GM19395 (cell line): Measurements from ENCODE around the gene GALNT16.

ENCODE experiments used
- ATAC-seq: cut with Tn5 transposase; IDR thresholded peaks from one replicate; pipeline ENCODE4 v1.9.1; 2021; ENCODE audit warnings: mild to moderate bottlenecking, moderate library complexity; ENCODE audit not compliant: unreplicated experiment

Gene GALNT16

DNA sequence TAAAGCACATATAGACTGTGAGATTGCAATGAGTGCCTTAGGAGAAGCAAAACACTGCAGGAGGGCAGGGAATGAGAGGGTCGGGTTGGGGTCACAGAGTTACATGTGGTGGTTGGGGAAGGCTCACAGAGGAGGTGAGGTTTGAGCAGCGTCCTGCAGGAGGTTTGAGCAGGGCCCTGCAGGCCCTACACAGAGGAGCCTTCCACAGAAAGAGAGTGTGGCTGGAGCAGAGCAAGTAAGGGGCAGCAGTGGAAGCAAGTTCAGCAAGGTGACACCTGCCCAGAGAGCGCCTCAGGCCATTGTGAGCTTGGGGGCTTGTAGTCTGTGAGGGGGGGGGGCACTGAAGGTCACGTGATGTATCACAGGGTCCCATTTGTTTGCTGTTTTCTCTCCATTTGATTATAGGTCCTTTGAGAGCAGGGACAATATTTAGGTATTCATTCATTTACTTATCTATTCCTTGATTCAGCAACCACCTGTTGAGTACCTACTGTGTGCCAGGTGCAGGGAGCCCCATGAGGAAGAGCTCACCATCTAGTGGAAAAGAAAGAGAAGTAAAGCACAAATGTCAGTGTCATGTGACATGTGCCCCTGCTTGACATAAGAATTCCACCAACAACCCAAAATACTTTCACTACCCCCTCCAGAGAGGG is 56.6 kb downstream of the GALNT16 start:
- ATAC-seq, result no peak

DNA sequence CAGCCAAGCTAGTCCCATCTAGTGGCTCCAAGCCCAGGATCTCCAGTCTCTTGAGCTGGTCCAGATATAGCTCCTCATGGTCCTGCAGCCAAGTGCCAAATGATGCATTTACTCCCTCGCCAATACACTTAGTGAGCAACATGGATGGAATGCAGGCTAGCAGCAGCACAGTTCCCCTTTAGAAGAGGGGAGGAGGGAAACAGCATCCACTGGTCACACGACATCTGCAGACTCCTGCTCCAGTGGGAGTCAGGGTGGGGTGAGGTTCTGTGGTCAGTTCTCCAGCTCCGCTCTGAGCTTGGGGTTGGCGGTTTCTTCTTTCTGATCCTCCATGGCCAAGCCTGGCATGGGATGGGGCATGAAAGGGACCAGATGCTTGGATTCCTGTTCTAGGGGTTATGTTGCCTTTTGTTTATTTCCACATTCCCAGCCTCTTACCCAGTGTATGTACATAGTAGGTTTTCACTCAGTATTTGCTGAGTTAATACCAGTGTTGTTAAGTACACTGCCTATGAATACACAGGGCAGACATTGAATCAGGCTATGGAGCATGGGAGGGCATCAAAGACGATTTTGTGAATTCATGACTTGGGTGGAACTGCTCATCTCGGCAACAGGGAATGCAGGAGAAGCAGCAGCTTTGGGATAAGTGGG is 57.3 kb downstream of the GALNT16 start:
- no peak for ATAC-seq

DNA sequence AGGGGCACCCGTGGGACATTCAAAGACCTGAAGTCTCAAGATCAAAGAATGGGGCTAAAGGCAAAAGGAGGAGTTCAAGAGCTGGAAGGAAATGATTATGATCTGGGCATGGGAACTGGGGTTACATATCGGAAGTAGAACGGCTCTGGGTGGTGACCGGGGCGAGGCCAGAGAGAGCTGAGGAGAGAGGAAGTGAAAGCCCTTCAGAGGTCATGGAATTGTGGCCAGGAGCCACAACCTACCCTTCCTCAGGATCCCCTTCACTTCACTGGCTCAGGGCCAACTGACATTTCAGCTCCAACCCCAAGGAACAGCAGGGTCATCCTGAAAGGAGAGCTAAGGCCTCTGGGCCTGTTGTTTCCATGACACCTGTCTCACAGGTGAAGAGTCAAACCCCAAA is 57.8 kb downstream of the GALNT16 start:
- no peak for ATAC-seq

DNA sequence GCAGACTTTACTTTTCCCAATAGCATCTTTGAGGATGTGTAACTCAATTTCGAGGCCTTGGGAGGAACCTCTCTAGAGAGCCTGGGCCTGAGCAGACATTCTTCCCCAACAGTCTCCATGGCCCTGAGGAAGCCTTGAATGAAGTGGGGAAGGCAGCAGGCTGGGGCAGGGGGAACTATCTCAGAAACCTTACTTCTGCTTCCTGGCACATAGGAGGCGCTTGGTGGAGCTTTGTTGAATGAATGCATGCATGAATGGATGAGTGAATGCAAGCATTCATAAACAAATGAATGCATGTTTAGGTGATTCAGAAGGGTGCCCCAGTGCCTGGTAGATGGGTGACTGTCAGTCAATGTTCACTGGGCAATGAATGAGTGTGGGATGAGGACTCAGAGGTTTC is 58.3 kb downstream of the GALNT16 start:
- ATAC-seq, result no peak

DNA sequence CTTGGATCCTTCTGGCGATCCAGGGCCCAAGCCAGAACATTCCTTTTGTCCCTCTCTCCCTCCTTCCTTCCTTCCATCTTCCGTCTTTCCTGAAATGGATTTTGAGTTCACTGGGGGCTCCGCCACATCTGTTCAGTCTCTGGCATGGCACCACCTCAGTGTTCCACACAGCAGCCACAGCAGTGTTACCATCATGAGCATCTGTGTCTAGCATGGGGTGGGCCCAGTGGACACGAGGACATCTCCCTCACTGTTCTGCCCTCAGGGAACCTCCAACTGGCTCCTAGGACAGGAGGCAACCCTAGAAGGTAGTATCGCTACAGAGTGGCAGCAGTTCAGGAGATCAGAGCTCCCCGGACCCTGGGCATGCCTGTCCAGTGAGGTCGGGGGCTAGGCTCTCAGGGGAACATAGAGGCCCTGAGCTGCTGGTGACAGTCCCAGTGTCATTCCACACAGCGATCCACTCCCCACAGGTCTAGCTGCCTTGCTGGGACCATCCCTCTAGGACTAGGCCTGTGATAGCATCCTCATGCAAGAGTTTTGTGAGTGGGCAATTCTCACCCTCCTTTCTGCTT is 59.0 kb downstream of the GALNT16 start:
- ATAC-seq, result no peak

GRCh38 chr14:69319911-69320310 is 60.0 kb downstream of the GALNT16 start:
- ATAC-seq, result no peak

GRCh38 chr14:69320581-69321365 is 60.8 kb downstream of the GALNT16 start:
- no peak for ATAC-seq

DNA sequence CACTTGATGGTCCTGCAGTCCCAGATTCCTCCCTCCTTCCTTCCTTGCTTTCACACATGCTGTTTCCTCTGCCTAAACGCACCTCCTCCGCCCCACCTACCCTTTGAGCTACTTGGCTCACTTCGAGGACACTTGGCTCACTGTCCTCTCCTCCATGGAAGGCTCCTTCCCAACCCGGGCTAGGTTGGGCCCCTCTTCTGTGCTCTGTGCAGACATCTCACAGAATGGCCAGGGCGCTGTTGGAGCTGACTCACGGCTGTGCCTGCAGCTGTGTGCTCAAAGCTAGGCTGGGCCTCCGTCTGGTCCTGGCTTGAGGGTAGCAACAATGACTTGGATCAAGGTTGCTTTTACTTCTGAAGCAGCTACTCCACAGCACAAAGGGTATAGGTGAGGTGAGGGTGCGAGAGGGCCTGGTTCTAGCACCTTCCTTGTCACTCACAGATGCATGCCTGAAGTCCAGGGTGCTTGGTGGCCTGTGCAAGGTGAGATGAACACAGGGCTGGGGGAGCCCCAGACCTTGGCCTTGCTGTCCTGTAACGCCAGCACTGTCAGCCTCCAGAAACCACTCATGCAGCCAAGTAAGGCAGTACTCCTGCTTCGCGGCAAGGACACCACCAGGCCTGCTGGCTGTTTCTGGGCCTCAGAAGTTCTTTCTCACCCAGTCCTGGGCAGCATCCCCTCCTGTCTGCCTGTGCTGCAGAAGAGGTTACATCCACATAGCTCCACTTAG is 61.8 kb downstream of the GALNT16 start:
- no peak for ATAC-seq

DNA sequence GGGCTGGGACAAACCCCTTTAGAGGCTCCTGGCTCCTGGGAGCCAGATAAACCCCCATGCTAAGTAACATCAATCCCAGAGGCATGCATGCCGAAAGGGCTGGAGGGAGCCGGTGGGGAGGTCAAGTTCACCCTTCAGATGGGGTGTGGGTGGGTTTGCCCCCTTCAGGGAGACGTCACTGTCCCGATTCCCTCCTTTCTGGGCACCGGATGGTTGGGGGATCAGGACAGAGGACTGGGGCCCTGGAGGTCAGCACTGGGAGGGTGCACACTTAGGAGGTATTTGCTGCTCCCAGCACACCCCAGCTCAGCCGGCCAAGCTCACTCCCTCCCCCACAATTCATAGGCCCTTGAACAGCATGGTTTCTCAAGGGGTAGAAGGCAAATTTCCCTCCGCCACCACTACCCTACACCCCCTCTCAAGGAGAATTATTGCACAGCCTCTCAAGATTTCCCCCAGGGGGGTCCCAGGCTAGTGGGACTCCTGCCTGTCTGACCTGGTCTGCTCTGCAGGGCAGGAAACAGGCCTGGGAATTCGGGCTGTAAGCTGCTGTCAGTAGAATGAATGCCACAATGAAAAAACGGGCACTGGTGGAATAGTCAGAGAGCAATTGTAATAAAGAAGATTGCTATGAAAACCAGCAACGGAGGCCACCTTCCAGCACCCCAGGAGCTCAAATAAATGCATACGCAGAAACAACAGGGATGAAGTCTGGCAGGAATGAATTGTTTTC is 63.5 kb downstream of the GALNT16 start:
- no peak for ATAC-seq

- ATAC-seq, result no peak
These were observed 64.0 kb downstream of the GALNT16 start for GRCh38 chr14:69323999-69324282.

DNA sequence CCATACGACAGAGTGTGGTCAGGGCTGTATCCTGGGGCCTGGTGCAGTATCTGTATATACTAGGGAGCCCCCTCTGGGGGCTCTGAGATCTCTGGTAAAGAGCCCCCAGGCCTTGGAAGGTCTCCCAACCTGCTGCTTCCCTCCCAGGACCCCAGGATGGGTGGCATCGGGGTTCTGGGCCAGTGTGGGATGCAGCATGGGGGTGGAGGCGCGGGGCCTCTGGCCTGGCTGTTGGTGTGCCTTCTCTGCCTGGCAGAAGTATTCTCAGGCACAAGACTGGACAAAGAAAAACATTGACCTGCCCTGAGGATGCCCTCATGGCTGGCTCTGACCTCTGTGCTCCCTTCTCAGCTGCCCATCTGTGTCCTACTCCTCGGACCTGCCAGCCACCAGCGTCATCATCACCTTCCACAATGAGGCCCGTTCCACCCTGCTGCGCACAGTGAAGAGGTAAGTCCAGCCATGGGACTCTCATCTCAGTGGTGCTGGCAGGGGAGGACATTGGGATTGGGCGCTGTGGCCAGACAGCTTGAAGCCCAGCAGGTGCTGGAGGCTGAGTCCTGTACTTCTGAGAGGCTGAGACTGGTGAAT is 64.5 kb downstream of the GALNT16 start:
- ATAC-seq, result no peak

DNA sequence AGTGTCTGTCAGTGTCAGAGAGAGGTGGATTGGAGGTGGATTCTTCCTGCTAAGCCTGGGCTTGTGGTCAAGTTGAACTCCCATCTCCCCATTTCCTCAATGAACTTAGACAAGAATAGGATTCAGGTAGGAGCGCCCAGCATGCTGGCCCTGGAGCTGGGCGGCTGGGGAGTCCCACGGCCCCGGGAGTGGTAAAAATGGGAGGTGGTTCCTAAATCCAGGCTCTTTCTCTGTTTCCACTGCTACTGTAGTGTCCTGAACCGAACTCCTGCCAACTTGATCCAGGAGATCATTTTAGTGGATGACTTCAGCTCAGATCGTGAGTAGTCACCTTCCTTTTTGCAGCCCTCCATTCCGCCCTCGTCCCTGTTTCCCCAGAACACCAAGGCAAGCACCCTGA is 65.1 kb downstream of the GALNT16 start:
- no peak for ATAC-seq

DNA sequence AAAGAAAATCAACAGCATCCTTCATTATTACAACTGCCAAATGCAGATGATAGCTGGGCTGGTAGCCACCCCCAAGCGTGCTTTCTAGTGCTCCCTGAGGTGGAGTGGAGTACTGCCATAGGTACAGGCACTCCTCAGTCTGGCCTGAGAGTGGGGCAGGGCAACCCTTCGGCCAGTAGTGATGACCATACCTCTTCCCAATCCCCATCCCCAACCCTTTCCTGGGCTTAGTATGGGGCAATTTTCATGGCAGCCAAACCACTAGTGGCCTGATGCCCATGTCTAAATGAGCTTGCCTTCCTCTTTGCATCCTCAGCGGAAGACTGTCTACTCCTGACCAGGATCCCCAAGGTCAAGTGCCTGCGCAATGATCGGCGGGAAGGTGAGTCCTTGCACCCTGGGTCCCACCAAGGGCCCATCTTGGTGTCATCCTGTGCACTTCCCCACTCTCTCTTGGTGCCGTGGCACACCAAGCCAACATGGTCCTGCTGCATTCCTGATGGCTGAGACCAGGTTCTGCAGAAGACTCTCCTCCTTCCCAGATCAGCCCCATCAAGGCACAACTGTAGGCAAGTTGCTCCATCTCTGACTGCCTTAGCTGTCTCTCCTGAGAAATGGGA is 65.8 kb downstream of the GALNT16 start:
- no peak for ATAC-seq

DNA sequence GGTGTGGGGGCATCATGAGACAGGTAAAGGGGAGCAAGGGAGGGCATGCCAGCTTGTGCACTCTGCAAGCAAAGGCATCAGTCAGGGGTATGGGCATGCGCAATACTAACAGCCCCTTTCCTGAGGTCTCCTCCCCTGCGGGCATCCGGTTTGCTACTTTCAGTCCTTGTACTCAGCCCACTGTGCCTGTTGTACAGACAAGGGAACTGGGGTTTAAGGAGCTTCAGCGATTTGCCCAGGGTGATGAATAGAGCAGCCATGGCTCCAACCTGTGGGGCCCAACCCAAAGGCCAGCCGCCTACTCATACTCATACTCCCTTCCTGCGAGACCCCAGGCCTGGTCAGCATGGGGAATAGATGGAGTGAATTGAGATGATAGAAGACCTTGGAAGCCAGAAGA is 66.7 kb downstream of the GALNT16 start:
- no peak for ATAC-seq

GRCh38 chr14:69327507-69327906 is 67.5 kb downstream of the GALNT16 start:
- ATAC-seq, result no peak

- no peak for ATAC-seq
These were observed 68.4 kb downstream of the GALNT16 start for GRCh38 chr14:69328317-69328716.

GRCh38 chr14:69328765-69329164 is 68.8 kb downstream of the GALNT16 start:
- no peak for ATAC-seq

- ATAC-seq, result no peak
These were observed 71.2 kb downstream of the GALNT16 start for GRCh38 chr14:69331206-69331605.

- no peak for ATAC-seq
These were observed 72.9 kb downstream of the GALNT16 start for GRCh38 chr14:69332782-69333395.
